ENCODE data around the gene APOBEC4. TPM values are rescaled to one million over a fixed set of nuclear protein-coding genes. Genes with fewer than 3 reads are reported as not detected.
"Not testable (repeated sequence)": the region's sequence is repeated elsewhere in the genome, so short reads cannot be mapped to it uniquely, and the experiment has no call there.

Gene APOBEC4
- total and polyA plus RNA-seq, 2 of the 13 experiments (the other 11 are each of a cell fraction or from before 2014, with no cell fraction given), result not detected

- TF ChIP-seq ZNF260 (CRISPR knock-in tag; IDR thresholded peaks at IDR 0.05; ENCODE audit: borderline replicate concordance, low read depth) (no peak), SPEN (CRISPR knock-in tag; IDR thresholded peaks at IDR 0.05; ENCODE audit: low read depth) (no peak), SP5 (CRISPR knock-in tag; IDR thresholded peaks at IDR 0.05; ENCODE audit: borderline replicate concordance, low read depth) (no peak)
These were observed 22.4 kb downstream of the APOBEC4 start (continued) for GRCh38 chr1:183630748-183631147.

GRCh38 chr1:183628537-183628936, 24.6 kb downstream of the APOBEC4 start:
- Histone ChIP-seq H3K27ac (ENCODE audit: extremely low read length, insufficient read depth, low read length) (no peak overlapping the region), H3K4me1 (ENCODE audit: insufficient read depth, low read length) (peaks cover 25% of the 10 kb centered on the region), H3K4me2 (ENCODE audit: low read depth, low read length) (no peak overlapping the region), H3K79me2 (ENCODE audit: insufficient read depth, low read length) (peaks cover 13% of the 10 kb centered on the region), H4K20me1 (ENCODE audit: insufficient read depth, low read length) (0 out of 2 replicates have a peak, but pooled peaks cover 2% of the 10 kb centered on the region), H3K36me3 (replicated peaks in 1 of 2; ENCODE audit: control insufficient read depth in 1 of 2, insufficient read depth in 2 of 2, low read length in 2 of 2) (peaks cover 6 to 31% of the 10 kb centered on the region in 2 experiments), H3K27me3 (ENCODE audit: control insufficient read depth in 1 of 2, insufficient read depth in 2 of 2, low read length in 2 of 2) (no peaks in the 10 kb centered on the region; a peak in 1 of 5 replicates), H3K9me3 (ENCODE audit: low read length) (no peaks in the 10 kb centered on the region), H3K4me3 (replicated peaks in 1 of 3; ENCODE audit: insufficient read depth in 1 of 3, low read depth in 2 of 3, low read length in 3 of 3) (no peak overlapping the region), H3K9ac (ENCODE audit: insufficient read depth, low read depth, low read length) (no peak overlapping the region), H2AFZ (ENCODE audit: low read length) (no peak overlapping the region)
- no peak for DNase-seq (ENCODE audit: low spot score)
- ChIA-PET CTCF (ENCODE audit: low intra/inter-chr PET ratio, low total read pairs) (no interaction called here), POLR2A (no interaction called here)
- in situ Hi-C loops (cut with HindIII; ENCODE audit: extremely low pct_ligation_motif_present, low pct_unique_long_range_greater_than_20kb) (no loop called here), intact Hi-C loops (cut with micrococcal nuclease; ENCODE audit: unreplicated experiment) (loop anchor here (10.0 kb wide), 1 partner anchor 84 kb away; no protein-coding TSS in a partner anchor)
- TF ChIP-seq HOXD1 (CRISPR knock-in tag; IDR thresholded peaks at IDR 0.05), result no peak
- no TSS peak for BruUV-seq (replicated peaks)
- ATAC-seq, result no peak
- FAIRE-seq, result no peak

GRCh38 chr1:183626236-183626635, 26.9 kb downstream of the APOBEC4 start:
- peaks cover 6 to 31% of the 10 kb centered on the region in 2 experiments for H3K36me3 ChIP-seq (replicated peaks in 1 of 2; ENCODE audit: control insufficient read depth in 1 of 2, insufficient read depth in 2 of 2, low read length in 2 of 2)
- intact Hi-C loops (cut with micrococcal nuclease; ENCODE audit: unreplicated experiment), result loop anchor here (10.0 kb wide), 1 partner anchor 81 kb away; no protein-coding TSS in a partner anchor
- H2AFZ ChIP-seq (ENCODE audit: low read length); ATAC-seq; in situ Hi-C loops (cut with HindIII; ENCODE audit: extremely low pct_ligation_motif_present, low pct_unique_long_range_greater_than_20kb); DNase-seq (ENCODE audit: low spot score); H3K27ac ChIP-seq (ENCODE audit: extremely low read length, insufficient read depth, low read length); H3K9me3 ChIP-seq (ENCODE audit: low read length); H3K4me3 ChIP-seq (replicated peaks in 1 of 3; ENCODE audit: insufficient read depth in 1 of 3, low read depth in 2 of 3, low read length in 3 of 3); POLR2A ChIA-PET; H4K20me1 ChIP-seq (ENCODE audit: insufficient read depth, low read length); H3K4me2 ChIP-seq (ENCODE audit: low read depth, low read length); BruUV-seq (replicated peaks); FAIRE-seq; H3K27me3 ChIP-seq (ENCODE audit: control insufficient read depth in 1 of 2, insufficient read depth in 2 of 2, low read length in 2 of 2); H3K4me1 ChIP-seq (ENCODE audit: insufficient read depth, low read length); H3K9ac ChIP-seq (ENCODE audit: insufficient read depth, low read depth, low read length); H3K79me2 ChIP-seq (ENCODE audit: insufficient read depth, low read length); CTCF ChIA-PET (ENCODE audit: low intra/inter-chr PET ratio, low total read pairs): not testable (repeated sequence)
- 95% methylated on average over 3 of the region's 3 CpGs for WGBS (ENCODE audit: low lambda C conversion rate)
